Measurements from ENCODE around the gene CTDSPL2.

Gene CTDSPL2

GRCh38 chr15:44426975-44427755 lies at the start of gene CTDSPL2:
Gene CTDSPL2 (plus strand): TSS chr15:44427629. CDS start chr15:44459015, 31,386 bp downstream.
- peak within 1 kb of the TSS; percentile 92 for H3K27ac ChIP-seq
- peak; percentile 56 for TF ChIP-seq CTCF (conservative IDR thresholded peaks at IDR 0.05)

DNA sequence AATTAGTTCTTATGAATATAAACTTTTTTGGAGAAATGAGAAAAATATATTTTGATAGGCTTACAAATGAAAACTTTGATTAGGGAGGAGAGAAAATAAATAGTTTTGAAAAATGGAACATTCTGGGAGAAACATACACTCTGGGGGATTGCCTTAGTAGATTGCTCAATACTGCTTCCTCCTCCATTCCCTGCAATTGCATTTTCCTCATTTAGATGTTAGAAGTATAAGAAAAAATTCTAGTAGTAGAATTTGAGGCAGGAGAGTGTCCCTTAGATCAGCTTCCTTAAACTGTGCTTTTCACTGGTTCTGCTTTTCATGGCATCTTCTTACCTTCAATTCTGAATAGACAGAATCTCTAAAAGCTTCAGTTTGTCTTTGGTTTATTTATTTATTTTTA lies 46.2 kb upstream of the CTDSPL2 start:
- TF ChIP-seq CTCF (conservative IDR thresholded peaks at IDR 0.05) = no peak
- no peak overlapping the region for H3K27ac ChIP-seq

DNA sequence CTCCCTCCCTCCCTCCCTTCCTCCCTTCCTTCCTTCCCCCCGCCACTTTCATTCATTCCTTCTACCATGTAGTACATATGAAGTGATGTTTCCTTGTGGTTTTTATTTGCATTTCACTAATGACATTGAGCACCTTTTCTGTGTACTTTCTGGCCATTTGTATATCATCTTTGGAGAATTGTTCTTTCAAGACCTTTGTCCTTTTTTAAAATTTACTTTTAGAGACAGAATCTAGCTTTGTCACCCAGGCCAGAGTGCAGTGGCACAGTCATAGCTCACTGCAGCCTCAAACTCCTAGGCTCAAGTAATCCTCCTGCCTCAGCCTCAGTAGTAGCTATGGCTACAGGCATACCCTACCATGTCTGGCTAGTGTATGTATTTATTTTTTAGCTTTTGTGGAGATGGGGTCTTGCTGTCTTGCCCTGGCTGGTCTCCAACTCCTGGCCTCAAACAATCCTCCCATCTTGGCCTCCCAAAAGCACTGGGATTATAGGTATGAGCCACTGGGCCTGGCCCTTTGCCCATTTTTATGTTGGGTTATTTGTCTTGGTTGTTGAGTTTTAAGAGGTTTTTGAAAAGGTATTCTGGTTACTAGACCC lies 42.0 kb upstream of the CTDSPL2 start:
- TF ChIP-seq CTCF (conservative IDR thresholded peaks at IDR 0.05) = no peak
- H3K27ac ChIP-seq = no peak overlapping the region

DNA sequence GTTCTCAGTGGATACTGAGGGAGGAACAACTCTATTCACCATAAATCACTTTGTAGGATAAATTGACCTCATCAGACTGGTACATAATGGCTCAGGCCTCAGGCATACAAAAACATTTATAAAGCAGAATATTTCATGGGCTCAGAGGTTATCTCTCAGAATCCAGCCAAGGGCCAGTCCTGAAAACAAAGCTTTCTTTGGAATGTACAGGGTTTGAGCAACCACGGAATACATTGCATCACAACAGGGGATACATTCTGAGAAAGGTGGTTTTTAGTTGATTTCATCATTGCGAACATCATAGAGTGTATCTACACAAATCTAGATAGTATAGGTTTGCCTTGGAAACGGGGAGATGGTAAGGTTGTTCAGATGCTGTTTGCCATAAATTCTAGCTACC lies 33.4 kb upstream of the CTDSPL2 start:
- H3K27ac ChIP-seq = no peak overlapping the region
- no peak for TF ChIP-seq CTCF (conservative IDR thresholded peaks at IDR 0.05)

GRCh38 chr15:44394562-44394961 lies 32.9 kb upstream of the CTDSPL2 start:
- no peak overlapping the region for H3K27ac ChIP-seq
- no peak for TF ChIP-seq CTCF (conservative IDR thresholded peaks at IDR 0.05)

- TF ChIP-seq CTCF (conservative IDR thresholded peaks at IDR 0.05) = no peak
- no peak overlapping the region for H3K27ac ChIP-seq
Measured at GRCh38 chr15:44397869-44398268, 29.6 kb upstream of the CTDSPL2 start.

DNA sequence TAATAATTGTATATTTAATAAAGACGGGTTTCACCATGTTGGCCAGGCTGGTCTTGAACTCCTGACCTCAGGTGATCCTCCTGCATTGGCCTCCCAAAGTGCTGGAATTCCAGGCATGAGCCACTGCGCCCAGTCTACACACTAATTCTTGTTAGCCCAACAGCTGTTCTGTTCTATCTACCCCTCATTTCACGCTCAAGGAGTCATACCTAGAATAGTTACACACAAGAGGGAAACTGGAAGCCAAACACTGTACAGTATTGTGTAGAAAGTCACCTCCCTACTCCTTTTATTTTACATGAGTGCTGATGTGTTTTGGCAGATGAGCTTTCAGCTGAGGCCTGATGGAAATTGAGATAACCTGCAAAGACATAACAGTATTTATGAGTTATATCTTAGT lies 13.4 kb upstream of the CTDSPL2 start:
- no peak overlapping the region for H3K27ac ChIP-seq
- no peak for TF ChIP-seq CTCF (conservative IDR thresholded peaks at IDR 0.05)
